ENCODE data around the gene C11orf98. TPM values are rescaled to one million over a fixed set of nuclear protein-coding genes. Genes with fewer than 3 reads are reported as not detected.
A peak's percentile ranks its signal among the peaks of the same experiment; 100 is the strongest.

C11orf98 gene
- total and polyA plus RNA-seq, 2 of the 13 experiments (the other 11 are each of a cell fraction or from before 2014, with no cell fraction given): 30.4 to 91.8 TPM

DNA sequence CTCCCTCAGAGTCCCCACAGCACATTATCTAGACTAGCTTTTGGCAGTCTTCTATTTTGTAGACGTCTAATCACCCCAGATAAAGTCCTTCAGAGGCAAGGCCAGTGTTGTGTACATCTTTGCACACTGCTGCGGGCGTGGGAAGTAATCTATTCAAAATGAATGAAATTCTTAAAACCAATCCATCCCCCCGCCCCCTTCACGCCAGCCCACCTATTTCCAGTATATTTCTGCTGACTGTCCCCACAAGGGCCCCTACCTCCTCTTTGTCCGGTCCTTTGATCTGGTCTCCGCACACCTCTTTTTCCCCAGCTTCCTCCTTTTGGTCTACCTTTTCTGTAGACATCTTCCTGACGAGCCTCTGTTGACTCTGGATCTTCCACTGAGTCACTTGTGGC, 41.8 kb upstream of the C11orf98 start:
- Histone ChIP-seq H3K4me3 (replicated peaks in 1 of 3; ENCODE audit: insufficient read depth in 1 of 3, low read depth in 2 of 3, low read length in 3 of 3) (no peak overlapping the region), H3K36me3 (replicated peaks in 1 of 2; ENCODE audit: control insufficient read depth in 1 of 2, insufficient read depth in 2 of 2, low read length in 2 of 2) (peaks cover 9 to 34% of the 10 kb centered on the region in 2 experiments), H3K4me1 (ENCODE audit: insufficient read depth, low read length) (peaks cover 18% of the 10 kb centered on the region), H3K4me2 (ENCODE audit: low read depth, low read length) (peak overlapping the region; percentile 99; the same call in 1 of the 2 replicates), H4K20me1 (ENCODE audit: insufficient read depth, low read length) (peaks cover 6% of the 10 kb centered on the region; the same call in 1 of the 2 replicates), H3K27me3 (ENCODE audit: control insufficient read depth in 1 of 2, insufficient read depth in 2 of 2, low read length in 2 of 2) (no peaks in the 10 kb centered on the region), H2AFZ (ENCODE audit: low read length) (no peak overlapping the region), H3K9me3 (ENCODE audit: low read length) (no peaks in the 10 kb centered on the region), H3K79me2 (ENCODE audit: insufficient read depth, low read length) (no peaks in the 10 kb centered on the region), H3K27ac (ENCODE audit: extremely low read length, insufficient read depth, low read length) (peak overlapping the region; percentile 49), H3K9ac (ENCODE audit: insufficient read depth, low read depth, low read length) (no peak overlapping the region)
- ATAC-seq (no peak), DNase-seq (ENCODE audit: low spot score) (no peak), FAIRE-seq (no peak)
- intact Hi-C loops (cut with micrococcal nuclease; ENCODE audit: unreplicated experiment): no loop called here
- BruUV-seq (replicated peaks): no TSS peak
- CTCF ChIA-PET (ENCODE audit: low intra/inter-chr PET ratio, low total read pairs): no interaction called here
- in situ Hi-C loops (cut with HindIII; ENCODE audit: extremely low pct_ligation_motif_present, low pct_unique_long_range_greater_than_20kb): loop anchor here (10.0 kb wide), 1 partner anchor 312 kb away; no protein-coding TSS in a partner anchor
- 95% methylated on average over 8 of the region's 8 CpGs for WGBS (ENCODE audit: low lambda C conversion rate)
- no peak for TF ChIP-seq KDM3A (CRISPR knock-in tag; IDR thresholded peaks at IDR 0.05; ENCODE audit: low read depth)
- no peak for TF ChIP-seq RNF2 (conservative IDR thresholded peaks at IDR 0.05; ENCODE audit: low read depth)
- TF ChIP-seq, protein P1, sequence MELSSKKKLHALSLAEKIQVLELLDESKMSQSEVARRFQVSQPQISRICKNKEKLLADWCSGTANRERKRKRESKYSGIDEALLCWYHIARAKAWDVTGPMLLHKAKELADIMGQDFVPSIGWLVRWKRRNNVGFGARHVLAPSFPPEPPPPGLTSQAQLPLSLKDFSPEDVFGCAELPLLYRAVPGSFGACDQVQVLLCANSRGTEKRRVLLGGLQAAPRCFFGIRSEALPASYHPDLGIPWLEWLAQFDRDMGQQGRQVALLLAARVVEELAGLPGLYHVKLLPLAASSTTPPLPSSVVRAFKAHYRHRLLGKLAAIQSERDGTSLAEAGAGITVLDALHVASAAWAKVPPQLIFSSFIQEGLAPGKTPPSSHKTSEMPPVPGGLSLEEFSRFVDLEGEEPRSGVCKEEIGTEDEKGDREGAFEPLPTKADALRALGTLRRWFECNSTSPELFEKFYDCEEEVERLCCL (CRISPR knock-in tag; IDR thresholded peaks at IDR 0.05; ENCODE audit: borderline replicate concordance): no peak
- TF ChIP-seq, protein P2, sequence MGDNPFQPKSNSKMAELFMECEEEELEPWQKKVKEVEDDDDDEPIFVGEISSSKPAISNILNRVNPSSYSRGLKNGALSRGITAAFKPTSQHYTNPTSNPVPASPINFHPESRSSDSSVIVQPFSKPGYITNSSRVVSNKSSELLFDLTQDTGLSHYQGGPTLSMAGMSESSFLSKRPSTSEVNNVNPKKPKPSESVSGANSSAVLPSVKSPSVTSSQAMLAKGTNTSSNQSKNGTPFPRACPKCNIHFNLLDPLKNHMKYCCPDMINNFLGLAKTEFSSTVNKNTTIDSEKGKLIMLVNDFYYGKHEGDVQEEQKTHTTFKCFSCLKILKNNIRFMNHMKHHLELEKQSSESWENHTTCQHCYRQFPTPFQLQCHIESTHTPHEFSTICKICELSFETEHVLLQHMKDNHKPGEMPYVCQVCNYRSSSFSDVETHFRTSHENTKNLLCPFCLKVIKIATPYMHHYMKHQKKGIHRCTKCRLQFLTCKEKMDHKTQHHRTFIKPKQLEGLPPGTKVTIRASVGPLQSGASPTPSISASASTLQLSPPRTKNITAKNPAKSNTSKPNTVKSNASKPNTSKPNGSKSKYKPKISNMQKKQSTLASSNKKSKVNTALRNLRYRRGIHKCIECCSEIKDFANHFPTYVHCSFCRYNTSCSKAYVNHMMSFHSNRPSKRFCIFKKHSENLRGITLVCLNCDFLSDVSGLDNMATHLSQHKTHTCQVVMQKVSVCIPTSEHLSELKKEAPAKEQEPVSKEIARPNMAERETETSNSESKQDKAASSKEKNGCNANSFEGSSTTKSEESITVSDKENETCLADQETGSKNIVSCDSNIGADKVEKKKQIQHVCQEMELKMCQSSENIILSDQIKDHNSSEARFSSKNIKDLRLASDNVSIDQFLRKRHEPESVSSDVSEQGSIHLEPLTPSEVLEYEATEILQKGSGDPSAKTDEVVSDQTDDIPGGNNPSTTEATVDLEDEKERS (CRISPR knock-in tag; IDR thresholded peaks at IDR 0.05): no peak
- TF ChIP-seq, protein P3, sequence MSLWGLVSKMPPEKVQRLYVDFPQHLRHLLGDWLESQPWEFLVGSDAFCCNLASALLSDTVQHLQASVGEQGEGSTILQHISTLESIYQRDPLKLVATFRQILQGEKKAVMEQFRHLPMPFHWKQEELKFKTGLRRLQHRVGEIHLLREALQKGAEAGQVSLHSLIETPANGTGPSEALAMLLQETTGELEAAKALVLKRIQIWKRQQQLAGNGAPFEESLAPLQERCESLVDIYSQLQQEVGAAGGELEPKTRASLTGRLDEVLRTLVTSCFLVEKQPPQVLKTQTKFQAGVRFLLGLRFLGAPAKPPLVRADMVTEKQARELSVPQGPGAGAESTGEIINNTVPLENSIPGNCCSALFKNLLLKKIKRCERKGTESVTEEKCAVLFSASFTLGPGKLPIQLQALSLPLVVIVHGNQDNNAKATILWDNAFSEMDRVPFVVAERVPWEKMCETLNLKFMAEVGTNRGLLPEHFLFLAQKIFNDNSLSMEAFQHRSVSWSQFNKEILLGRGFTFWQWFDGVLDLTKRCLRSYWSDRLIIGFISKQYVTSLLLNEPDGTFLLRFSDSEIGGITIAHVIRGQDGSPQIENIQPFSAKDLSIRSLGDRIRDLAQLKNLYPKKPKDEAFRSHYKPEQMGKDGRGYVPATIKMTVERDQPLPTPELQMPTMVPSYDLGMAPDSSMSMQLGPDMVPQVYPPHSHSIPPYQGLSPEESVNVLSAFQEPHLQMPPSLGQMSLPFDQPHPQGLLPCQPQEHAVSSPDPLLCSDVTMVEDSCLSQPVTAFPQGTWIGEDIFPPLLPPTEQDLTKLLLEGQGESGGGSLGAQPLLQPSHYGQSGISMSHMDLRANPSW (CRISPR knock-in tag; IDR thresholded peaks at IDR 0.05; ENCODE audit: borderline replicate concordance): no peak
- TF ChIP-seq, protein P4, sequence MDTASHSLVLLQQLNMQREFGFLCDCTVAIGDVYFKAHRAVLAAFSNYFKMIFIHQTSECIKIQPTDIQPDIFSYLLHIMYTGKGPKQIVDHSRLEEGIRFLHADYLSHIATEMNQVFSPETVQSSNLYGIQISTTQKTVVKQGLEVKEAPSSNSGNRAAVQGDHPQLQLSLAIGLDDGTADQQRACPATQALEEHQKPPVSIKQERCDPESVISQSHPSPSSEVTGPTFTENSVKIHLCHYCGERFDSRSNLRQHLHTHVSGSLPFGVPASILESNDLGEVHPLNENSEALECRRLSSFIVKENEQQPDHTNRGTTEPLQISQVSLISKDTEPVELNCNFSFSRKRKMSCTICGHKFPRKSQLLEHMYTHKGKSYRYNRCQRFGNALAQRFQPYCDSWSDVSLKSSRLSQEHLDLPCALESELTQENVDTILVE (CRISPR knock-in tag; IDR thresholded peaks at IDR 0.05): no peak
- POLR2A ChIA-PET: interaction anchor here (0.7 to 4.3 kb wide), 18 partner anchors 11 to 135 kb away, joined by 3 to 27 read pairs (median 4); partner anchors contain the start of genes B3GAT3, C11orf98, CSKMT and HNRNPUL2

Data from HepG2 (cell line).